ENCODE data around the gene MANBA.
"Not testable (repeated sequence)": the region's sequence is repeated elsewhere in the genome, so short reads cannot be mapped to it uniquely, and the experiment has no call there.

MANBA gene

GRCh38 chr4:102758241-102759160 lies 2.3 kb downstream of the MANBA start:
- DNase-seq (ENCODE audit: low read depth): no peak
- TF ChIP-seq CTCF (conservative IDR thresholded peaks at IDR 0.05; ENCODE audit: control insufficient read depth, insufficient read depth, low read depth, low read length): no peak
- H3K4me3 ChIP-seq (ENCODE audit: control insufficient read depth, low read depth, low read length): no peak overlapping the region

- no peak for TF ChIP-seq CTCF (conservative IDR thresholded peaks at IDR 0.05; ENCODE audit: control insufficient read depth, insufficient read depth, low read depth, low read length)
- DNase-seq (ENCODE audit: low read depth): no peak
- H3K4me3 ChIP-seq (ENCODE audit: control insufficient read depth, low read depth, low read length): no peak overlapping the region
These were observed 3.1 kb downstream of the MANBA start for GRCh38 chr4:102757681-102758080.

- no peak for DNase-seq (ENCODE audit: low read depth)
- TF ChIP-seq CTCF (conservative IDR thresholded peaks at IDR 0.05; ENCODE audit: control insufficient read depth, insufficient read depth, low read depth, low read length): no peak
- no peak overlapping the region for H3K4me3 ChIP-seq (ENCODE audit: control insufficient read depth, low read depth, low read length)
These were observed 6.7 kb downstream of the MANBA start for GRCh38 chr4:102754044-102754443.

GRCh38 chr4:102751941-102752340 lies 8.8 kb downstream of the MANBA start:
- no peak for TF ChIP-seq CTCF (conservative IDR thresholded peaks at IDR 0.05; ENCODE audit: control insufficient read depth, insufficient read depth, low read depth, low read length)
- DNase-seq (ENCODE audit: low read depth): no peak
- no peak overlapping the region for H3K4me3 ChIP-seq (ENCODE audit: control insufficient read depth, low read depth, low read length)

GRCh38 chr4:102743352-102743751 lies 17.4 kb downstream of the MANBA start:
- not testable (repeated sequence) for DNase-seq (ENCODE audit: low read depth); H3K4me3 ChIP-seq (ENCODE audit: control insufficient read depth, low read depth, low read length)

GRCh38 chr4:102738802-102739201 lies 22.0 kb downstream of the MANBA start:
- DNase-seq (ENCODE audit: low read depth); H3K4me3 ChIP-seq (ENCODE audit: control insufficient read depth, low read depth, low read length): not testable (repeated sequence)

GRCh38 chr4:102736636-102737549 lies 23.9 kb downstream of the MANBA start:
- no peak for DNase-seq (ENCODE audit: low read depth)
- H3K4me3 ChIP-seq (ENCODE audit: control insufficient read depth, low read depth, low read length): no peak overlapping the region
- TF ChIP-seq CTCF (conservative IDR thresholded peaks at IDR 0.05; ENCODE audit: control insufficient read depth, insufficient read depth, low read depth, low read length): no peak

Measured in fibroblast of mammary gland (primary cell).